CD4-positive, alpha-beta T cell treated with Interleukin-12 subunit alpha and Interleukin-12 subunit beta, for 1 hour (primary cell): ENCODE data around the gene UMODL1.
"Not testable (repeated sequence)": the region's sequence is repeated elsewhere in the genome, so short reads cannot be mapped to it uniquely, and the experiment has no call there.

Experiments
- DNase-seq: peaks from one replicate; pipeline ENCODE4 v3.0.0-alpha.2; 2020

Gene UMODL1

GRCh38 chr21:42103843-42104242 is 32.7 kb downstream of the UMODL1 start:
- DNase-seq = no peak

- DNase-seq = no peak
Measured at GRCh38 chr21:42105476-42106315, 34.6 kb downstream of the UMODL1 start.

- DNase-seq = no peak
Measured at GRCh38 chr21:42106425-42106824, 35.3 kb downstream of the UMODL1 start.

- no peak for DNase-seq
Measured at GRCh38 chr21:42107177-42107880, 36.2 kb downstream of the UMODL1 start.

GRCh38 chr21:42107881-42108553 is 36.9 kb downstream of the UMODL1 start:
- DNase-seq = peak; percentile 72

GRCh38 chr21:42108554-42109340 is 37.6 kb downstream of the UMODL1 start:
- DNase-seq = no peak

GRCh38 chr21:42109473-42109872 is 38.4 kb downstream of the UMODL1 start:
- DNase-seq = no peak

GRCh38 chr21:42109873-42110525 is 38.9 kb downstream of the UMODL1 start:
- DNase-seq = no peak

GRCh38 chr21:42110691-42111469 is 39.8 kb downstream of the UMODL1 start:
- DNase-seq = no peak

- no peak for DNase-seq
Measured at GRCh38 chr21:42111470-42111743, 40.3 kb downstream of the UMODL1 start.

- DNase-seq = no peak
Measured at GRCh38 chr21:42111811-42112210, 40.7 kb downstream of the UMODL1 start.

- no peak for DNase-seq
Measured at GRCh38 chr21:42112238-42112637, 41.1 kb downstream of the UMODL1 start.

GRCh38 chr21:42112857-42113256 is 41.7 kb downstream of the UMODL1 start:
- DNase-seq = no peak

- DNase-seq = no peak
Measured at GRCh38 chr21:42113926-42114409, 42.9 kb downstream of the UMODL1 start.

GRCh38 chr21:42114646-42115045 is 43.5 kb downstream of the UMODL1 start:
- DNase-seq = no peak

GRCh38 chr21:42115136-42115683 is 44.1 kb downstream of the UMODL1 start:
- DNase-seq = no peak

- not testable (repeated sequence) for DNase-seq
Measured at GRCh38 chr21:42116551-42116950, 45.4 kb downstream of the UMODL1 start.

- DNase-seq = peak; percentile 72
Measured at GRCh38 chr21:42117229-42117966, 46.3 kb downstream of the UMODL1 start.

GRCh38 chr21:42117967-42118780 is 47.1 kb downstream of the UMODL1 start:
- DNase-seq = no peak

- no peak for DNase-seq
Measured at GRCh38 chr21:42118901-42119300, 47.8 kb downstream of the UMODL1 start.
